Measurements from ENCODE around the gene CCDC70.

Gene CCDC70

DNA sequence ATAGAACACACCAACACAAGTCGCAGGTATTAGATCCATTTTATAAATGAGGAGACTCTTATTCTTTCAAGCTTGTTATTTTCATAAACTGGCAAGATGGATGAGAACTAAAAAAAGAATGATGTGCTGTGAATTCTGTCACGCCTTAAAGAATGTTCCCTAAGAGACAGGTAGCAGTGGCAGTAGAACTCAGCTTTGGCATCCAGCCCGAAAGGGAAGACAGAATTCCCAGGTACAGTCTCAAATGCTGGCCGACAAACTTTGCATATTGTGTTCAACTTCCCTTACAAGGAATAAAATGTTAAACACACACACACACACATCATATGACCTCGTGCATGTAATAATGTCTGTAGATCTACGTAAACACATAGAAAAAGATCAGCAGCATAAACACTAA lies 20.0 kb upstream of the CCDC70 start:
- TF ChIP-seq CTCF (IDR thresholded peaks at IDR 0.05): no peak

DNA sequence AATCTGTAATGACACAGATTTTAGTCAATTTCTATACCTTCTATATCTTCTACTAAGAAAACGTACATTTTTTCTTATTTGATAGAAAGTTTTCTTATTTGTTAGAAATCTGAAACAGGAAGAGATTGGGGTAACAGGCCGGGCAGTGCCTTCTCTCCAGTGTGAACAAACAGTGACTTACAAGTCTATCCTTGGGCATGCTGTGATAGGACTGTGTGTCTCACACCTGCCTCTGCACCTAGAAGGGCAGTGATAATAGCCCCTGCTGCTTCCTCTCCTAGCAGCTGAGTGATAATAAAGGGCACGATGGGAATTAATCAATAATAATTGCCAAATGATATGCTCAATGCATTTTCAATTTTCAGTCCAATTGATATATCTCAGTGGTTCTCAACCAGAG lies 18.2 kb upstream of the CCDC70 start:
- no peak for TF ChIP-seq CTCF (IDR thresholded peaks at IDR 0.05)

GRCh38 chr13:51844862-51845573 lies 16.8 kb upstream of the CCDC70 start, which contains the start of gene TMEM272:
Gene TMEM272 (minus strand): TSS chr13:51845177. CDS start chr13:51838530, 6,647 bp downstream.
- TF ChIP-seq CTCF (IDR thresholded peaks at IDR 0.05): peak; percentile 74

DNA sequence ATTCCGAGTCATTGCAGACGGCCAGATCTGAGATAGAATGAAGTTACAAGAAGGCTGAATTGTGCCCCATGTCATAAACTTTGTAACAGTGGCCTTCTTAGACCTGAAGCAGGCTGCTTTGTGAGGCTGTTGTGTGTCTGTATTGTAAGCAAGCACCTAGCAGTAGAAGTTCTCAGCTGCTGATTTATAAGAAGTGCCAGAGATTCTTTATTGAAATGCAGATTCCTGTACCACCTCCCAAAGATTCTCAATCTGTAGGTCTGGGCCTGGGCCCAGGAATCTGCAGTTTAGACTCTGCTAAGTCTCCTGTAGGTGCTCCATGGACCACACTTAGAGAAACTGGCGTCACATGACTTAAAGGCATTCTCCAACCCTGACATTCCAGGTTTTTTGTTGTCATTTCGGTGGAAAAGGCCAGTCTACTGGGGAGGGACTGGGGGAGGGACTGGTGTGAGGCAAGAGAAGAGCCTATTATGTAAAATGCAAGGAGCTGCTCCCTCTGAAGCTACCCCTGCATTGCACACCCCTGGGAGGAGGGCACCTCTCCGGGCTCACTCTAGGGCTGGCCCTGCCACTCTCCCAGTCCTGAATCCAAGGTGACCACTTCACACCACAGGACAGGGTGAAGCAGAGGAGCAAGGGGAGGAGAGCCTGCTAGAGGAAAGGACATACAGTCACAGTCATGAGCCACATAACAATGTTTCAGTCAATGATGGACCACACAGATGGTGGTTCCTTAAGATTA lies 16.0 kb upstream of the CCDC70 start:
- no peak for TF ChIP-seq CTCF (IDR thresholded peaks at IDR 0.05)

GRCh38 chr13:51846756-51847155 lies 15.0 kb upstream of the CCDC70 start:
- no peak for TF ChIP-seq CTCF (IDR thresholded peaks at IDR 0.05)

GRCh38 chr13:51848674-51849073 lies 13.1 kb upstream of the CCDC70 start:
- no peak for TF ChIP-seq CTCF (IDR thresholded peaks at IDR 0.05)

- peak; percentile 58 for TF ChIP-seq CTCF (IDR thresholded peaks at IDR 0.05)
Measured at GRCh38 chr13:51849145-51850101, 12.3 kb upstream of the CCDC70 start.
